Measurements from ENCODE around the gene SQOR. TPM values are rescaled to one million over a fixed set of nuclear protein-coding genes. Genes with fewer than 3 reads are reported as not detected.

The SQOR gene
- total RNA-seq, 2 donors from 2014 or later = 21.2 to 30.7 TPM

Other genes starting within 250 kb of the SQOR start
- gene SLC30A4, start 112.3 kb upstream of the SQOR start, total RNA-seq = 1 to 10 TPM; 4.1 to 4.9 TPM
- gene BLOC1S6, start 47.6 kb upstream of the SQOR start, total RNA-seq = 10 to 100 TPM; 37.7 to 46.6 TPM

Measured in right atrium auricular region (tissue), 2 donors.